ENCODE results near the gene DYNC1H1. TPM values are rescaled to one million over a fixed set of nuclear protein-coding genes. Genes with fewer than 3 reads are reported as not detected.

Gene DYNC1H1
- total RNA-seq, 4 donors from 2014 or later: 546 to 624 (median 593) TPM

DNA sequence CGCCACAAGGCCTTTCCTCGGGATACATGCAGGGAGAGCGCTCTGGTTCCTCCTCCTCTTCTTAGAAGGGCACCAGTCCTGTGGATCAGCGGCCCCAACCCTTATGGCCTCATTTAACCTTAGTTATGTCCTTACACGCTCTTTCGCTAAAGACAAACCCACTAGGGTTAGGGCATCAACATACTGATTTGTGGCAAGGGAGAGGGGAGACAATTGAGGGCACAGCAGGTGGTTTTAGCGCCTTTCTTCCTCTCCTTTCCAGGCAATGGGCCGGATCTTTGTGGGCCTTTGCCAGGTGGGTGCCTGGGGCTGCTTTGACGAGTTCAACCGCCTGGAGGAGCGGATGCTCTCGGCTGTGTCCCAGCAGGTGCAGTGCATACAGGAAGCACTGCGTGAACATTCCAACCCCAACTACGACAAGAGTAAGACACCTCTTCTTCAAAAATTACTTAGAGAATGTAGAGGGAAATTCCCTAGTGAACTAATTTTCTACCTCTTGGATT lies 43.6 kb downstream of the DYNC1H1 start:
- TF ChIP-seq, protein P1, sequence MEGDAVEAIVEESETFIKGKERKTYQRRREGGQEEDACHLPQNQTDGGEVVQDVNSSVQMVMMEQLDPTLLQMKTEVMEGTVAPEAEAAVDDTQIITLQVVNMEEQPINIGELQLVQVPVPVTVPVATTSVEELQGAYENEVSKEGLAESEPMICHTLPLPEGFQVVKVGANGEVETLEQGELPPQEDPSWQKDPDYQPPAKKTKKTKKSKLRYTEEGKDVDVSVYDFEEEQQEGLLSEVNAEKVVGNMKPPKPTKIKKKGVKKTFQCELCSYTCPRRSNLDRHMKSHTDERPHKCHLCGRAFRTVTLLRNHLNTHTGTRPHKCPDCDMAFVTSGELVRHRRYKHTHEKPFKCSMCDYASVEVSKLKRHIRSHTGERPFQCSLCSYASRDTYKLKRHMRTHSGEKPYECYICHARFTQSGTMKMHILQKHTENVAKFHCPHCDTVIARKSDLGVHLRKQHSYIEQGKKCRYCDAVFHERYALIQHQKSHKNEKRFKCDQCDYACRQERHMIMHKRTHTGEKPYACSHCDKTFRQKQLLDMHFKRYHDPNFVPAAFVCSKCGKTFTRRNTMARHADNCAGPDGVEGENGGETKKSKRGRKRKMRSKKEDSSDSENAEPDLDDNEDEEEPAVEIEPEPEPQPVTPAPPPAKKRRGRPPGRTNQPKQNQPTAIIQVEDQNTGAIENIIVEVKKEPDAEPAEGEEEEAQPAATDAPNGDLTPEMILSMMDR (IDR thresholded peaks at IDR 0.05): no peak
- TF ChIP-seq POLR2A (IDR thresholded peaks at IDR 0.05): no peak
- no peak for DNase-seq (ENCODE audit: low spot score in 2 of 2)
- H3K4me3 ChIP-seq (ENCODE audit: low read depth, poor library complexity, severe bottlenecking): no peak overlapping the region
- intact Hi-C loops (cut with DNase I; ENCODE audit: low total_unique reads): no loop called here
- WGBS, 2 donors: 85 to 87% methylated on average over 14 of the region's 14 CpGs

DNA sequence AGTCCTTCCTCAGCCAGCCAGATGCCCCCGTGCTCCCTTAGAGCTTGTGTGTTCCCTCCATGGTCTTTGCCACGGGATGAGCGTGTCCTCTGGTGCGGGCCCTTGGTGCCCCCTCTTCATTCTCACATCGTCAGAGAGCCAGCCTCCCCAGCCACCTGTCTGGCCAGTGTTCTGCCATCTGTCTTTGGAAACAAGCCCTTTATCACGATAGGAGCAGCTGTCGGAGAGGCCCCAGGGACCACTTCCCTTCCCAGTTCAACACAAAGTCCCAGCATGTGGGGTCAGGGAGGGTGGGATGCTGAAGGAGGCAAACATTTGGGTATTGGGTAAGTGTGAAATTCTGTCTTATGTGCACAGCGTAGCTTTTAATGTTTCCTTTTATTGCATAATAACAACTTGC lies 44.5 kb downstream of the DYNC1H1 start:
- H3K4me3 ChIP-seq (ENCODE audit: low read depth, poor library complexity, severe bottlenecking): no peak overlapping the region
- TF ChIP-seq, protein P1 (IDR thresholded peaks at IDR 0.05): no peak
- no peak for TF ChIP-seq POLR2A (IDR thresholded peaks at IDR 0.05)
- intact Hi-C loops (cut with DNase I; ENCODE audit: low total_unique reads): no loop called here
- WGBS, 2 donors: 84 to 91% methylated on average over 8 of the region's 8 CpGs
- no peak for DNase-seq (ENCODE audit: low spot score in 2 of 2)

DNA sequence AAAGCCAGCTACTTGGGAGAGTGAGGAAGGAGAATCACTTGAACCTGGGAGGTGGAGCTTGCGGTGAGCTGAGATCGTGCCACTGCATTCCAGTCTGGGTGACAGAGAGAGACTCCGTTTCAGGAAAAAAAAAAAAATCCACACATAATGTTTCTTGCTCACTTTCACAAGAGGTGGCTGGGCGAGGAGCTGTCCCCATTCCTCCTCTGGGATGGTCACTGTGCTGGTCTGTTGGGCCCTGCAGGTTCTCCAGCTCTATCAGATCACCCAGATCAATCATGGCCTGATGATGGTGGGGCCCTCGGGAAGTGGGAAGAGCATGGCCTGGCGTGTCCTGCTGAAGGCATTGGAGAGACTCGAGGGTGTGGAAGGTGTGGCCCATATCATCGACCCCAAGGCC lies 47.3 kb downstream of the DYNC1H1 start:
- H3K4me3 ChIP-seq (ENCODE audit: low read depth, poor library complexity, severe bottlenecking): no peak overlapping the region
- no peak for TF ChIP-seq POLR2A (IDR thresholded peaks at IDR 0.05)
- TF ChIP-seq, protein P1 (IDR thresholded peaks at IDR 0.05): no peak
- WGBS, 2 donors: 89 to 90% methylated on average over 8 of the region's 8 CpGs
- intact Hi-C loops (cut with DNase I; ENCODE audit: low total_unique reads): no loop called here
- no peak for DNase-seq (ENCODE audit: low spot score in 2 of 2)

DNA sequence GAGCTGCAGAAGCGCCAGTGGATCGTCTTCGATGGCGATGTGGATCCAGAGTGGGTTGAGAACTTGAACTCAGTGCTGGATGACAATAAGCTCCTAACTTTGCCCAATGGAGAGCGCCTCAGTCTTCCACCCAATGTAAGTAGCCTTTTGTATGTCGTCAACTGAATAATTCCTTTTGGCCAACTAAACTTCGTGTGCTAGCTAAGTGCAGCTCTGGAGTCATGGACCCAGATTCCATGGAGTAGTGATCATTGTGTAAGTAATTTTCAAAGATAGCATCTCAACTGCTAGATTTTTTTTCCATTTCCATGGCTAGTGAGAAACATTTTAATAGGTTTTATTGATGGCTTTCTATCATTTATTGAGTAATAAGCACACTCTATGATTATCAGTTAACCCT lies 48.0 kb downstream of the DYNC1H1 start:
- intact Hi-C loops (cut with DNase I; ENCODE audit: low total_unique reads): no loop called here
- no peak for TF ChIP-seq POLR2A (IDR thresholded peaks at IDR 0.05)
- TF ChIP-seq, protein P1 (IDR thresholded peaks at IDR 0.05): no peak
- DNase-seq (ENCODE audit: low spot score in 2 of 2): no peak
- no peak overlapping the region for H3K4me3 ChIP-seq (ENCODE audit: low read depth, poor library complexity, severe bottlenecking)
- WGBS, 2 donors: 96 to 97% methylated on average over 7 of the region's 7 CpGs

DNA sequence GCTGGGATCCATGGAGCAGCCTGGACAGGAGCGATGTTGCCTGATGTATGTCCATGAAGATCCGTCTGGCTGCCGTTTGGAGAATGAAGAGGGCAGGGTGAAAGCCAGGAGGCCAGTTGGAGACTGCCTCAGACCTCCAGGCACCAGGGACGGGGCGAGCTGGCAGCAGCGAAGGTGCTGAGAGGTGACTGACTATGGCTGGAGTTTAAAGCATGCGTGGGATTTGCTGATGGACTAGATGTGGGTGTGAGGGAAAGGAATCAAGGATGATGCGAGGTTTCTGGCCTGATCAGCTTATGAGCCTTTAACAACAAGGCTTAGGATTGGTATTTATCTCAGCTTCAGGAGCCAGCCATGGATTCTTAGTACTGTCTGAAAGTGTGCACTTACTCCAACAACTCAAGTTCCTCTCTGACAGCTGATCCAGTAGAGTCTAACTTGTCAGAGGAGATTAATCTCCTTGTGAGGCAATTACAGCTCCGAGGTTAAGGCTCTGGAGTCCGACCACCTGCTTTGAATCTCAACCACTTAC lies 49.4 kb downstream of the DYNC1H1 start:
- WGBS, 2 donors: 88 to 91% methylated on average over 10 of the region's 10 CpGs
- intact Hi-C loops (cut with DNase I; ENCODE audit: low total_unique reads): no loop called here
- TF ChIP-seq, protein P1 (IDR thresholded peaks at IDR 0.05): no peak
- TF ChIP-seq POLR2A (IDR thresholded peaks at IDR 0.05): no peak
- no peak for DNase-seq (ENCODE audit: low spot score in 2 of 2)
- no peak overlapping the region for H3K4me3 ChIP-seq (ENCODE audit: low read depth, poor library complexity, severe bottlenecking)

Measured in lower leg skin (tissue), 4 donors.